ENCODE data around the gene POMT2. TPM values are rescaled to one million over a fixed set of nuclear protein-coding genes. Genes with fewer than 3 reads are reported as not detected.

The POMT2 gene
- total RNA-seq, 4 donors from 2014 or later: 12.0 to 77.4 (median 24.9) TPM

DNA sequence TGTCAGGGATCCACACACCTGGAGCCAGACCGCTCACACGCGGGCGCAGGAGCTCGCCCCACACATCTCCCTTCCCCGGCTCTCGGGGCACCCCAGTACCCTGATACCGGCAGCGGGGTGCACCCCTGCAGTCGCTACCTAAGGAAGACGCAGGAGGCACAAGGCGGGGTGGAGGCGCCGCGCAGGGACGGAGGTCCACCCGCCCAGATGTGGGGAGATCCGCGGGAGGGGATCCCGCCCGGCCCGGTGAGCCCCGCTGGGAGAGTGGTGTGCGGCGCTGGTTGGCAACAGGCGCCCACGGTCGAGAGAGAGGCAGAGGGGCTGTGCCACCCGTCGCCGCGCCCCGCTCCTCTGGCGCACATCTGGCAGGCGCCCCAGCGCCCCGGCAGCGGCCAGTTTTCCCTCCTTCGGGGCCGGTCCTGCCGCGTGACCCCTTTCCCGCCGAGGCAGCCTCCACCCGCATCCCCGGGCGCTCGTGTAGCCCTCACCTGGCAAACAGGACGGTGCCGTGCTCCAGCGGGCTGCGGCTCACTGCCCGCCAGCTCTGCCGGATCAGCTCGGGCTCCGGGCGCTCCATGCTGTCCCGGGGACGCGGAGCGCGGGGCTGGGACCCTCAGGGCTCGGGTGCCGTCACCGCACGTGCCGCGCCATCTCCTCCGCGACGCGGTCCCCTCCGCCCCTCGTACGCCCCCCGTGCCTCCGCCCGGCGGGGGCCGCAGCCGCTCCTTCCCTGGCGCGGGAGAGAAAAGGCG is 50.1 kb downstream of the POMT2 start:
- DNase-seq: no peak
- TF ChIP-seq POLR2AphosphoS5 (IDR thresholded peaks at IDR 0.05): no peak
- TF ChIP-seq EP300 (IDR thresholded peaks at IDR 0.05; ENCODE audit: low read depth): no peak
- TF ChIP-seq, protein P1, sequence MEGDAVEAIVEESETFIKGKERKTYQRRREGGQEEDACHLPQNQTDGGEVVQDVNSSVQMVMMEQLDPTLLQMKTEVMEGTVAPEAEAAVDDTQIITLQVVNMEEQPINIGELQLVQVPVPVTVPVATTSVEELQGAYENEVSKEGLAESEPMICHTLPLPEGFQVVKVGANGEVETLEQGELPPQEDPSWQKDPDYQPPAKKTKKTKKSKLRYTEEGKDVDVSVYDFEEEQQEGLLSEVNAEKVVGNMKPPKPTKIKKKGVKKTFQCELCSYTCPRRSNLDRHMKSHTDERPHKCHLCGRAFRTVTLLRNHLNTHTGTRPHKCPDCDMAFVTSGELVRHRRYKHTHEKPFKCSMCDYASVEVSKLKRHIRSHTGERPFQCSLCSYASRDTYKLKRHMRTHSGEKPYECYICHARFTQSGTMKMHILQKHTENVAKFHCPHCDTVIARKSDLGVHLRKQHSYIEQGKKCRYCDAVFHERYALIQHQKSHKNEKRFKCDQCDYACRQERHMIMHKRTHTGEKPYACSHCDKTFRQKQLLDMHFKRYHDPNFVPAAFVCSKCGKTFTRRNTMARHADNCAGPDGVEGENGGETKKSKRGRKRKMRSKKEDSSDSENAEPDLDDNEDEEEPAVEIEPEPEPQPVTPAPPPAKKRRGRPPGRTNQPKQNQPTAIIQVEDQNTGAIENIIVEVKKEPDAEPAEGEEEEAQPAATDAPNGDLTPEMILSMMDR (IDR thresholded peaks at IDR 0.05): no peak
- no peak for TF ChIP-seq POLR2A (IDR thresholded peaks at IDR 0.05)
- Histone ChIP-seq H3K36me3 (no peaks in the 10 kb centered on the region), H3K27ac (no peak overlapping the region), H3K4me1 (peaks cover 0 to 6% (median 2%) of the 10 kb centered on the region in 4 donors), H3K9me3 (peaks cover 0 to 3% of the 10 kb centered on the region in 2 donors), H3K4me3 (no peak overlapping the region), H3K27me3 (peaks cover 49% of the 10 kb centered on the region)
- intact Hi-C loops (cut with DNase I; ENCODE audit: low total_unique reads) (loop anchor here (1.0 kb wide), 1 partner anchor 38 kb away; no protein-coding TSS in a partner anchor), in situ Hi-C loops (cut with MboI; ENCODE audit: low pct_ligation_motif_present in 1 of 4, low pct_unique_long_range_greater_than_20kb in 1 of 4, low sequenced_read_pairs in 3 of 4) (no loop called here)
- WGBS, 2 donors (ENCODE audit: low coverage in 1 of 2): 0 to 10% methylated on average over 1 to 60 of the region's 84 CpGs

DNA sequence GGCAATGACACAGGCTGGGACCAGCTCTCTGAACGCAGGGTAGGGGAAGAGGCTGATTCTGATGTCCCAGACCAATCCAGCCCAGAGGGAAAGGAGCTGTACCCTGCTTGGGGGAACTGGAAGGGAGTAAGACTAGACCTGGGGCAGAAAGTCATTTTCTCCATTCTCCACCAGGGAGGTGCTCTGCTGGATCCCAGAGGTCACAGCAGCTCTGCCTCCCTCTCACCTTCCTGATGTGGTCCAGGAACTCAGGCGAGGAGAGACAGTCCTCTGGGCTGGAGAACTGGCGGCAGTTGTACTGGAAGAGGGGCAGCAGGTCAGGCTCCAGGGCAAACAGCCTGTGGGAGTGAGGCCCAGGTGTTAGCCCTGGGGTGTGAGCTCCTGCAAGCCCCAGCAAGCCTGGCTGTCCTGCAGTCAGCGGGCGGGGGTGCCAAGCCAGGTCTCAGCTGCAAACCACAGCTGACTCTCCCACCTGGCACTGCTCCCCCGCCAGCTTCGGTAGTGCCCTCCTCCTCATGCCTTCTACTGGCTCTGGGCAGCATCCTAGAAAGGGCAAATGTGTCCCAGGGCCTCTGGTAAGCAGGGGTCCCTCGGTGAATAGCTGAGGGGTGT is 51.6 kb downstream of the POMT2 start:
- no peak overlapping the region for H3K4me3 ChIP-seq
- TF ChIP-seq EP300 (IDR thresholded peaks at IDR 0.05; ENCODE audit: low read depth) (no peak), POLR2A (IDR thresholded peaks at IDR 0.05) (no peak), POLR2AphosphoS5 (IDR thresholded peaks at IDR 0.05) (no peak)
- TF ChIP-seq, protein P1 (IDR thresholded peaks at IDR 0.05): no peak
- no peak for DNase-seq
- WGBS, 2 donors (ENCODE audit: low coverage in 1 of 2): 25% methylated on average over 8 of the region's 8 CpGs; no CpG with 5 or more reads in 1 of the 2 donors
- H3K4me1 ChIP-seq: peaks cover 0 to 6% (median 2%) of the 10 kb centered on the region in 4 donors
- H3K27ac ChIP-seq: no peak overlapping the region
- no peaks in the 10 kb centered on the region for H3K36me3 ChIP-seq
- H3K9me3 ChIP-seq: peaks cover 0 to 3% of the 10 kb centered on the region in 2 donors
- in situ Hi-C loops (cut with MboI; ENCODE audit: low pct_ligation_motif_present in 1 of 4, low pct_unique_long_range_greater_than_20kb in 1 of 4, low sequenced_read_pairs in 3 of 4) (no loop called here), intact Hi-C loops (cut with DNase I; ENCODE audit: low total_unique reads) (no loop called here)
- peaks cover 49% of the 10 kb centered on the region for H3K27me3 ChIP-seq

DNA sequence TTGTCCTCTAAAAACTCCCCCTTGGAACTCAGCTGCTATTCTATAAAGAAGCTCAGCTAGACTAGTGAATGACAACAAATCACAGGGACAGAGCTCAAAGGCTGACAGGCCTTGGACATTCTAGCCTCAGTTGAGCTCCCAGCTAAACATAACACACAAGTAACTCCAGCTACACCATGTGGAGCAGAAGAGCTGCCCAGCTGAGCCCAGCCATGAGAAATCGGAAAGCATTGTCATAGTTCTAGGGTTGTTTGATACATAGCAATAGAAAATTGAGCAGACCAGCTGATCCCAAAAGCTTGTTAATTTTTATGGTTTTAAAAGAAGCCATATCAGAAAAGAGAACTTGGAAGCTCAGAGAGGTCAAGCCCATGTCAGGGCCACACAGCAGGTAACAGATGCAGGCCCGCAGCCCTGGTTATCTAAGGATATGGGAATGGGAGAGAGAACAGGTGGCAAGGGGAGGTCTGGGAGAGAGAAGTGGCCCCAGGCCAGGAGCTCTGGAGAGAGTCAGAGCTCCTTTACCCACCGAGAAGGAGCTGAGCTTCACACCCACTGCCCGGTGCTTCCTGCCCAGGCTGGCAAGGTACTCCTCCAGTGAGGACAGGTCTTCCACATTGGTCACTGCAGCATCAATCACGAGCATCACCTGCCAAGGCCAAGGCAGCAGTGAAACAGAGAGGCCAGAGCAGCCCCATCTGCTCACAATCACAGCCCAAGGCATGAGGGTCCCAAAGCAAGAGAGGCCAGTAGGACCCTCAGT is 52.6 kb downstream of the POMT2 start:
- intact Hi-C loops (cut with DNase I; ENCODE audit: low total_unique reads) (no loop called here), in situ Hi-C loops (cut with MboI; ENCODE audit: low pct_ligation_motif_present in 1 of 4, low pct_unique_long_range_greater_than_20kb in 1 of 4, low sequenced_read_pairs in 3 of 4) (no loop called here)
- no peak for TF ChIP-seq EP300 (IDR thresholded peaks at IDR 0.05; ENCODE audit: low read depth)
- TF ChIP-seq POLR2AphosphoS5 (IDR thresholded peaks at IDR 0.05): no peak
- TF ChIP-seq, protein P1 (IDR thresholded peaks at IDR 0.05): no peak
- TF ChIP-seq POLR2A (IDR thresholded peaks at IDR 0.05): no peak
- Histone ChIP-seq H3K4me1 (peaks cover 0 to 6% (median 2%) of the 10 kb centered on the region in 4 donors), H3K36me3 (no peaks in the 10 kb centered on the region), H3K9me3 (peaks cover 0 to 3% of the 10 kb centered on the region in 2 donors), H3K27me3 (peaks cover 49% of the 10 kb centered on the region), H3K27ac (no peak overlapping the region), H3K4me3 (no peak overlapping the region)
- 75 to 85% methylated on average over 1 to 5 of the region's 5 CpGs for WGBS, 2 donors (ENCODE audit: low coverage in 1 of 2)
- no peak for DNase-seq

DNA sequence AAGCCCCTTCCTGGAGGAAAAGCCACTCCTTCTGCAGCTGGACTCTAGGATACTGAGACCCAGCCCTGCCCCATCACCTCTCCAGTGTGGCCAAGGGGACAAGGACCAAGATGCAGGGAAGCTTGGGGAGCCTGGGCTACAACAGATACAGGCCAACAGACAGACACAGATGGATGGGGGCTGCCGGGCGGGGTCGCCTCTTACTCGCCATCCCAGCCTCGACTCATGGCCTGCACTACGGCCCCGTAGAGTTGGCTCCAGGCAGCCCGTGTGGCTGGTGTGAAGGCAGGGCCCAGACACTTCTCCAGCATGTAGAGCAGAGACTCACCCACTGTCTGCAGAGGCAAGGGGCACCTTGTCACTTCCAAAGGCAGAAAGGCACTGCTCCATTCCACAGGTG is 54.3 kb downstream of the POMT2 start:
- Histone ChIP-seq H3K4me1 (peaks cover 0 to 5% (median 2%) of the 10 kb centered on the region in 4 donors), H3K27me3 (peaks cover 35% of the 10 kb centered on the region), H3K27ac (no peak overlapping the region), H3K9me3 (peaks cover 0 to 3% of the 10 kb centered on the region in 2 donors), H3K4me3 (no peak overlapping the region), H3K36me3 (no peaks in the 10 kb centered on the region)
- DNase-seq: no peak
- in situ Hi-C loops (cut with MboI; ENCODE audit: low pct_ligation_motif_present in 1 of 4, low pct_unique_long_range_greater_than_20kb in 1 of 4, low sequenced_read_pairs in 3 of 4): no loop called here
- TF ChIP-seq POLR2A (IDR thresholded peaks at IDR 0.05) (no peak), EP300 (IDR thresholded peaks at IDR 0.05; ENCODE audit: low read depth) (no peak), POLR2AphosphoS5 (IDR thresholded peaks at IDR 0.05) (no peak)
- TF ChIP-seq, protein P1 (IDR thresholded peaks at IDR 0.05): no peak
- intact Hi-C loops (cut with DNase I; ENCODE audit: low total_unique reads): no loop called here
- WGBS, 2 donors (ENCODE audit: low coverage in 1 of 2): 93% methylated on average over 8 of the region's 8 CpGs; no CpG with 5 or more reads in 1 of the 2 donors
